ENCODE results near the gene COA1. TPM values are rescaled to one million over a fixed set of nuclear protein-coding genes. Genes with fewer than 3 reads are reported as not detected.

Gene COA1
- total RNA-seq, 1 experiment from 2014 or later: 65.5 TPM

DNA sequence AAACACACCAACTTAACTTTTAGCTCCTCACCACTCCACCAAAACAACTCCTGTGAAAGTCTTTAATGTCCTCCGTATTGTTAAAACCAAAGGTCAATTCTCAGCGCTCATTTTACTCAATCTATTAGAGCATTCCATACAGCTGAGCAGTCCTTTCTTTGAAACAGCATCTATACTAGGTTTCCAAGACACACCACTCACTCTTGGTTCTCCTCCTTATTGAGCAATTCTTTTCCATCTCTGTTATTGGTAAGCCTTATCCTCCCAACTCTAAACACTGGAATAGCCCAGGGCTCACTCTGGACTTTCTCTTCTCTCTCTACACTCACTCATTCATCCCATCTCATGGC, 34.9 kb downstream of the COA1 start:
- Histone ChIP-seq H3K27me3 (ENCODE audit: control insufficient read depth, insufficient read depth, low read length) (no peaks in the 10 kb centered on the region), H3K9me3 (ENCODE audit: control insufficient read depth, insufficient read depth, low read depth, low read length) (peaks cover 4% of the 10 kb centered on the region; the same call in 1 of the 2 replicates), H3K36me3 (ENCODE audit: control insufficient read depth, insufficient read depth, low read length) (no peaks in the 10 kb centered on the region), H3K4me3 (ENCODE audit: low read depth in 2 of 2, low read length in 2 of 2) (no peak overlapping the region), H3K27ac (ENCODE audit: low read length) (no peak overlapping the region), H3K4me1 (ENCODE audit: control insufficient read depth, insufficient read depth, low read length) (no peaks in the 10 kb centered on the region)
- ATAC-seq: no peak
- no peak for DNase-seq (ENCODE audit: low read depth, low spot score)
- POLR2A ChIA-PET: no interaction called here
- no peak for TF ChIP-seq TCF7L2 (IDR thresholded peaks at IDR 0.05; ENCODE audit: low read depth, low read length)
- TF ChIP-seq POLR2AphosphoS5 (IDR thresholded peaks at IDR 0.05; ENCODE audit: low read depth, low read length): no peak
- TF ChIP-seq SIN3A (IDR thresholded peaks at IDR 0.05; ENCODE audit: borderline replicate concordance, insufficient read depth, low read depth, low read length): no peak
- TF ChIP-seq, protein P1, sequence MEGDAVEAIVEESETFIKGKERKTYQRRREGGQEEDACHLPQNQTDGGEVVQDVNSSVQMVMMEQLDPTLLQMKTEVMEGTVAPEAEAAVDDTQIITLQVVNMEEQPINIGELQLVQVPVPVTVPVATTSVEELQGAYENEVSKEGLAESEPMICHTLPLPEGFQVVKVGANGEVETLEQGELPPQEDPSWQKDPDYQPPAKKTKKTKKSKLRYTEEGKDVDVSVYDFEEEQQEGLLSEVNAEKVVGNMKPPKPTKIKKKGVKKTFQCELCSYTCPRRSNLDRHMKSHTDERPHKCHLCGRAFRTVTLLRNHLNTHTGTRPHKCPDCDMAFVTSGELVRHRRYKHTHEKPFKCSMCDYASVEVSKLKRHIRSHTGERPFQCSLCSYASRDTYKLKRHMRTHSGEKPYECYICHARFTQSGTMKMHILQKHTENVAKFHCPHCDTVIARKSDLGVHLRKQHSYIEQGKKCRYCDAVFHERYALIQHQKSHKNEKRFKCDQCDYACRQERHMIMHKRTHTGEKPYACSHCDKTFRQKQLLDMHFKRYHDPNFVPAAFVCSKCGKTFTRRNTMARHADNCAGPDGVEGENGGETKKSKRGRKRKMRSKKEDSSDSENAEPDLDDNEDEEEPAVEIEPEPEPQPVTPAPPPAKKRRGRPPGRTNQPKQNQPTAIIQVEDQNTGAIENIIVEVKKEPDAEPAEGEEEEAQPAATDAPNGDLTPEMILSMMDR (IDR thresholded peaks at IDR 0.05): no peak
- TF ChIP-seq, protein P2, sequence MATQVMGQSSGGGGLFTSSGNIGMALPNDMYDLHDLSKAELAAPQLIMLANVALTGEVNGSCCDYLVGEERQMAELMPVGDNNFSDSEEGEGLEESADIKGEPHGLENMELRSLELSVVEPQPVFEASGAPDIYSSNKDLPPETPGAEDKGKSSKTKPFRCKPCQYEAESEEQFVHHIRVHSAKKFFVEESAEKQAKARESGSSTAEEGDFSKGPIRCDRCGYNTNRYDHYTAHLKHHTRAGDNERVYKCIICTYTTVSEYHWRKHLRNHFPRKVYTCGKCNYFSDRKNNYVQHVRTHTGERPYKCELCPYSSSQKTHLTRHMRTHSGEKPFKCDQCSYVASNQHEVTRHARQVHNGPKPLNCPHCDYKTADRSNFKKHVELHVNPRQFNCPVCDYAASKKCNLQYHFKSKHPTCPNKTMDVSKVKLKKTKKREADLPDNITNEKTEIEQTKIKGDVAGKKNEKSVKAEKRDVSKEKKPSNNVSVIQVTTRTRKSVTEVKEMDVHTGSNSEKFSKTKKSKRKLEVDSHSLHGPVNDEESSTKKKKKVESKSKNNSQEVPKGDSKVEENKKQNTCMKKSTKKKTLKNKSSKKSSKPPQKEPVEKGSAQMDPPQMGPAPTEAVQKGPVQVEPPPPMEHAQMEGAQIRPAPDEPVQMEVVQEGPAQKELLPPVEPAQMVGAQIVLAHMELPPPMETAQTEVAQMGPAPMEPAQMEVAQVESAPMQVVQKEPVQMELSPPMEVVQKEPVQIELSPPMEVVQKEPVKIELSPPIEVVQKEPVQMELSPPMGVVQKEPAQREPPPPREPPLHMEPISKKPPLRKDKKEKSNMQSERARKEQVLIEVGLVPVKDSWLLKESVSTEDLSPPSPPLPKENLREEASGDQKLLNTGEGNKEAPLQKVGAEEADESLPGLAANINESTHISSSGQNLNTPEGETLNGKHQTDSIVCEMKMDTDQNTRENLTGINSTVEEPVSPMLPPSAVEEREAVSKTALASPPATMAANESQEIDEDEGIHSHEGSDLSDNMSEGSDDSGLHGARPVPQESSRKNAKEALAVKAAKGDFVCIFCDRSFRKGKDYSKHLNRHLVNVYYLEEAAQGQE (IDR thresholded peaks at IDR 0.05; ENCODE audit: insufficient read depth in 1 of 2, low read depth in 2 of 2, low read length in 1 of 2): no peak
- TSS peak; percentile 65 for BruUV-seq (replicated peaks)
- in situ Hi-C loops (cut with HindIII; ENCODE audit: low pct_unique_long_range_greater_than_20kb, low sequenced_read_pairs) (no loop called here), intact Hi-C loops (cut with micrococcal nuclease; ENCODE audit: unreplicated experiment) (no loop called here)
- CTCF ChIA-PET: no interaction called here

DNA sequence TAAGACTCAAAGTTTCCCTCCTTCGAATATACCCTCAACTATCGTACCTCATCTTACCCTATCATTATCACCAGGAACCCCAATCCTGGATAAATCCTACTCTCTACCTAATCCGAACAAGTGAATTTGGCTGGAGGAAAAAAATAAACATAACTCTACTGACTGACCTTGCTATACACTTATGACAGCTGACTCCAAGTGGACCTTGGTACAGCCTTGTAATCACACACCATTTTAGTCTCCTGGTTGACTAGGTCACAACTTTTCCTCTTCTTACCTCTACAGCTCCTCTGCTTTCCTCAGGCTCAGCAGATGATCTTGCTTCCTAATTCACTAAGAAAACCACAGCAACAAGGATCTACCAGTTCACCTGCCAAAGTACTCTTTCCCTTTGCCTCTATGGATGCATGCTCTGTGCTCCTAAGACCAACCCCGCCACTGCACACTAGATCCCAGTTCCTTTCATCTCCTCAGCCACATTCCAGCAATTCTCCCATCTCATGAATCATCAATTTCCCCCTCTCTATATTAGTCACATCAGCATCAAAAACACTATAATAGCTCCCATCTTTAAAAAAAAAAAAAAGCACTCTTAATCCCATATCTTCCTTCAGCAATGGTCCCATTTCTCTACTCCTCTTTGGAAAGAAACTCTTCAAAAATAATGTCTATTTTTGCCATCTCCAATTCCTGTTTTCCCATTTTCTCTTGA, 35.5 kb downstream of the COA1 start:
- Histone ChIP-seq H3K4me1 (ENCODE audit: control insufficient read depth, insufficient read depth, low read length) (no peaks in the 10 kb centered on the region), H3K36me3 (ENCODE audit: control insufficient read depth, insufficient read depth, low read length) (no peaks in the 10 kb centered on the region), H3K4me3 (ENCODE audit: low read depth in 2 of 2, low read length in 2 of 2) (no peak overlapping the region), H3K9me3 (ENCODE audit: control insufficient read depth, insufficient read depth, low read depth, low read length) (peaks cover 7% of the 10 kb centered on the region; the same call in 1 of the 2 replicates), H3K27me3 (ENCODE audit: control insufficient read depth, insufficient read depth, low read length) (no peaks in the 10 kb centered on the region), H3K27ac (ENCODE audit: low read length) (no peak overlapping the region)
- ATAC-seq: no peak
- in situ Hi-C loops (cut with HindIII; ENCODE audit: low pct_unique_long_range_greater_than_20kb, low sequenced_read_pairs) (no loop called here), intact Hi-C loops (cut with micrococcal nuclease; ENCODE audit: unreplicated experiment) (no loop called here)
- TF ChIP-seq SIN3A (IDR thresholded peaks at IDR 0.05; ENCODE audit: borderline replicate concordance, insufficient read depth, low read depth, low read length) (no peak), POLR2AphosphoS5 (IDR thresholded peaks at IDR 0.05; ENCODE audit: low read depth, low read length) (no peak), TCF7L2 (IDR thresholded peaks at IDR 0.05; ENCODE audit: low read depth, low read length) (no peak)
- TF ChIP-seq, protein P2 (IDR thresholded peaks at IDR 0.05; ENCODE audit: insufficient read depth in 1 of 2, low read depth in 2 of 2, low read length in 1 of 2): no peak
- TF ChIP-seq, protein P1 (IDR thresholded peaks at IDR 0.05): no peak
- CTCF ChIA-PET: no interaction called here
- BruUV-seq (replicated peaks): no TSS peak
- POLR2A ChIA-PET: no interaction called here
- DNase-seq (ENCODE audit: low read depth, low spot score): no peak
